ENCODE measurements around the gene C11orf91.
"Not testable (repeated sequence)": the region's sequence is repeated elsewhere in the genome, so short reads cannot be mapped to it uniquely, and the experiment has no call there.

C11orf91 gene

GRCh38 chr11:33689501-33689900 lies 11.1 kb downstream of the C11orf91 start:
- no peak for DNase-seq (ENCODE audit: extremely low read depth, low read depth)
- no peak for TF ChIP-seq CTCF (IDR thresholded peaks at IDR 0.05; ENCODE audit: low read depth, low read length)

- no peak for TF ChIP-seq CTCF (IDR thresholded peaks at IDR 0.05; ENCODE audit: low read depth, low read length)
- no peak for DNase-seq (ENCODE audit: extremely low read depth, low read depth)
Measured at GRCh38 chr11:33689085-33689484, 11.5 kb downstream of the C11orf91 start.

DNA sequence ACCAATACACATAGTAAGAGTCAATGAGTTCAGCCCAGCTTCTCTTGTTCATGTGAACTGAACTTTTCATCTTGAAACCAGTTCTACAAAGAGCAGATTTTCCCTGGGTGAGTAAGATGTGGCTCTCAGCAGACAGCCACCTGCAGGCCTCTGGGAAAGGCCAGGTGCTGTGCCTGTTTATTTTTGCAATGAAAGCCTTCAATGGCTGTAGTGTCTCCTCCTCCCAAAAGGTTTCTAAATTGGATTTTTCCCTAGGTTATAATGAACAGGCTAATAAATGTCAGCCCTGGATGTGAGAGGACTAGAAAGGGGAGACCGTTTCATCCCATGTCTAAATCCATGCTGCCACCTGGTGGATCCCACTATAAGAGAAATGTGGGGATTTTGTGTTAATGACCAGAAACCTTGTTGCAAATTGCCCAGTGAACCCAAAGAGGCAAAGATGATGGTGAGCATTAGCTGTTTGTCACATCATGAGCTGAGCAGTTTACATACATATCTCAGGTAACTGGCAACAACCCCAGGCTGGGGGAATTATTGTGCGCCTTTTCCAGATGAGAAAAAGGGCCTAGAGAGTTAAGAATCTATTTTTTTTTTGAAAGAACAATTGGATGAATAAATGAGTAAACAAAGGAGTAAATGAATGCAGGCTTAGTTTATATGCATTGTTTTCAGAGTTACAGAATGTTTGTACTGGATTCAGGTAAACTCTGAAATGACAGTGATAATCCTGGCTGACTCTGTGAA lies 12.7 kb downstream of the C11orf91 start:
- TF ChIP-seq CTCF (IDR thresholded peaks at IDR 0.05; ENCODE audit: low read depth, low read length): peak; percentile 75
- DNase-seq (ENCODE audit: extremely low read depth, low read depth): no peak

DNA sequence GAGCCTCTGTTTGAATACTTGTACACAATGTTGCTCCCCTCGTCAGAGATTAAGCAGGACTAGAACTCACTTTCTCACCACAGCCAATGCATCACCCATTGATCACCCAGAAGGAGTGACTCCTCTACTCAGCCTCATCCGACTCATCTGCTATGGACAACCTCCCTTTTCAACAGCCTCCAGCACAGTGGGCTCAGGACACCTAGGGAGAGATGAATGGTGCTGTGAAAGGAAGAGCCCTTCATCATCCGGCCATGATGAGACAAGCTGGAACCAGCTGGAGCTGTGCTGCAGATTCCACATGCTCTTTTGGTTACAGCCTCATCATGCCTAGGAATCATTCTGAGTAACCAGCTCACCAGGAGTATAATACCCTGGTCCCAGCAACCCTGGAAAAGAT lies 15.5 kb downstream of the C11orf91 start:
- no peak for DNase-seq (ENCODE audit: extremely low read depth, low read depth)
- no peak for TF ChIP-seq CTCF (IDR thresholded peaks at IDR 0.05; ENCODE audit: low read depth, low read length)

DNA sequence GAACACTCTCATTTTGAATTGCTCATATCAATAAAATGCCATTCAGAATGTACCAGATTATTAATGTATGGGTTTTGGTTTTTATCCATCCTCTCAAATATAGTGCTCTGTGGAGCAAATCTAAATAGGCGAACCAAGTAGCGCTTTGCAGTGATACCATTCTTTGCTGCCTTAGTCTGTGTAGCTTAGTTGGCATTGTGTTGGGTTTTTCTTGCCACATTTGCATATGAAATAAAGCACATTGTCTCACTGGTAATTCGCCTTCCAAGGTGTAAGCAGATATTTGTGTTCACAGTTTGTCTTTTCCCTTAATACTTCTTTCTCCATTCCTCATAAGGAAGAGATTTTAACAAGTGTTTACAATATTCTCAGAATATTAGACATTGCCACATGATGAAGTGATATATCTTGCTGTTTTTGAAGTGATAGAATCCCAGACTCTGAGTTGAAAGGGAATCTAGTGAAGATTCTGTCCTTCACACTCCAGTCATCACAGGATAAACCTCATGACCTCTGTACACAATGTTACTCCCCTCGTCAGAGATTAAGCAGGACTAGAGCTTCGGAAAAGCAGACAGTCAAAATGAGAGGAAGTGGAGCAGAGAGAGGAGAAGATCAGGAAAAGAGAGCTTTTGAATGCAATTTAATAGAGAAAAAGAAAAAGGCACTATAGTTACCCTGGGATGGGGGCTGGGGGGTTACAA lies 16.5 kb downstream of the C11orf91 start:
- no peak for TF ChIP-seq CTCF (IDR thresholded peaks at IDR 0.05; ENCODE audit: low read depth, low read length)
- no peak for DNase-seq (ENCODE audit: extremely low read depth, low read depth)

DNA sequence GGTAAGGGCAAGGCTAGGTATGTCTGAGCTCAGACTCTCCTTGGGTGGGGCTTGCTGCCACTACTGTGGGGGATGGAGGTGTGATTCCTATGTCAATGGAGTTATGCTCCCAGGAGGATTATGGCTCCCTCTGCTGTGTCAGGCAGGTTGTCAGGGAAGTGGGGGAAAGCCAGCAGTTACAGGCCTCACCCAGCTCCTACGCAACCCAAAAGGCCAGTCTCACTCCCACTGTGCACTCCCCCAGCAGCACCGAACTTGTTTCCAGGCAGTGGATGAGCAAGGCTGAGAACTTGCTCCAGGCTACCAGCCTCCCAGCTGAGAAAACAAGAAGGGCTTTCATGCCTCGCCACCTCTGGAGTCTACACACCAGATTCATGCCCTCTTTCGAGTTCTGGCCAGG lies 18.2 kb downstream of the C11orf91 start:
- peak; percentile 9 for TF ChIP-seq CTCF (IDR thresholded peaks at IDR 0.05; ENCODE audit: low read depth, low read length)
- no peak for DNase-seq (ENCODE audit: extremely low read depth, low read depth)

DNA sequence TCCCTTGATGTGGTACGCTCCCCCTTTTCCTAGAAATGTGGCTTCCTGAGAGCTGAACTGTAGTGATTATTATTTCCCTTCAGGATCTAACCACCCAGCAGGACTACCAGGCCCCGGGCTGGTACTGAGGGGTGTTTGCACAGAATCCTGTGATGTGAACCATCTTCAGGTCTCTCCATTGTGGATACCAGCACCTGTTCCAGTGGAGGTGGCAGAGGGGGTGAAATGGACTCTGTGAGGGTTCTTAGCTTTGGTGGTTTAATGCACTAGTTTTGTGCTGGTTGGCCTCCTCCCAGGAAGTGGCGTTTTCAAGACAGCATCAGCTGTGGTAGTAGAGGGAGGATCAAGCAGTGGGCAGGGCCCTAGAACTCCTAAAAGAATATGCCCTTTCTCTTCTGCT lies 18.6 kb downstream of the C11orf91 start:
- no peak for DNase-seq (ENCODE audit: extremely low read depth, low read depth)
- TF ChIP-seq CTCF (IDR thresholded peaks at IDR 0.05; ENCODE audit: low read depth, low read length): no peak

DNA sequence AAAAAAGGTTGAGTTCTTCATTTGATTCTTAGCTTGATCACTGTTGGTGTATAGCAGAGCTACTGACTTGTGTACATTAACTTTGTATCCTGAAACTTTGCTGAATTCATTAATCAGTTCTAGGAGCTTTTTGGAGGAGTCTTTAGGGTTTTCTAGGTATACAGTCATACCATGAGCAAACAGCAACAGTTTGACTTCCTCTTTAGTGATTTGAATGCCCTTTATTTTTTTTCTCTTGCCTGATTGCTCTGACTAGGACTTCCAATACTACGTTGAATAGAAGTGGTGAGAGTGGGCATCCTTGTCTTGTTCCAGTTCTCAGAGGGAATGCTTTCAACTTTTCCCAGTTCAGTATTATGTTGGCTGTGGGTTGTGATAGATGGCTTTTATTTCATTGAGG lies 22.0 kb downstream of the C11orf91 start:
- DNase-seq (ENCODE audit: extremely low read depth, low read depth): not testable (repeated sequence)

All from AG09319 (cell line).